Right lobe of liver (tissue), 6 donors: ENCODE data around the gene FLYWCH2. TPM values are rescaled to one million over a fixed set of nuclear protein-coding genes. Genes with fewer than 3 reads are reported as not detected.
A peak's percentile ranks its signal among the peaks of the same experiment; 100 is the strongest.

Experiments
- ATAC-seq, 4 donors: fragments of 200-7000 bp; cut with Tn5 transposase; one replicate each; pipeline ENCODE4 v1.9.1; 2020; ENCODE audit warnings: mild to moderate bottlenecking in 4 of 4, moderate library complexity in 4 of 4
- DNase-seq, 3 donors: peaks; one replicate each; pipeline ENCODE4 v3.0.0-alpha.2; 2020
- H3K27ac ChIP-seq, 3 donors: fragments of 200-600 bp; one replicate each; pipeline ENCODE4 v1.8.0; 2022
- H3K27me3 ChIP-seq, 2 donors: fragments of 200-600 bp; one replicate each; pipeline ENCODE4 v1.8.0; 2022
- H3K36me3 ChIP-seq, 4 donors: fragments of 200-600 bp; sonication (generic) in 1 of 4; one replicate each; pipeline versions ENCODE4 v1.5.1 to v1.8.0; 2017 to 2022; ENCODE audit warnings: control low read depth in 1 of 4
- H3K4me1 ChIP-seq, 4 donors: fragments of 200-600 bp; sonication (generic) in 1 of 4; one replicate each; pipeline versions ENCODE4 v1.5.1 to v1.8.0; 2017 to 2022; ENCODE audit warnings: control low read depth in 1 of 4
- H3K4me3 ChIP-seq, 3 donors: fragments of 200-600 bp; one replicate each; pipeline ENCODE4 v1.8.0; 2022
- H3K9me3 ChIP-seq, 4 donors: fragments of 200-600 bp; sonication (generic) in 1 of 4; one replicate each; pipeline versions ENCODE4 v1.5.1 to v1.8.0; 2017 to 2022; ENCODE audit warnings: control low read depth in 1 of 4
- POLR2A ChIP-seq: fragments of 450-650 bp; IDR thresholded peaks from one replicate; pipeline ENCODE4 v1.6.1; 2017; ENCODE audit warnings: antibody characterized with exemption, mild to moderate bottlenecking
- WGBS: methylation state at CpG from one replicate; pipeline ENCODE4 v1.1.6; 2018; ENCODE audit warnings: low coverage, low lambda C conversion rate; ENCODE audit not compliant: insufficient coverage; ENCODE audit errors: missing lambda C conversion rate; 5-methylcytosine and 5-hydroxymethylcytosine counted together
- intact Hi-C, 2 donors: fragments of 100-400 bp; cut with DNase I; formaldehyde crosslinking; loops; one replicate each; pipeline versions ENCODE4 v1.11.2 to v1.14.1; 2022
- total RNA-seq, 6 experiments: library from RNA; depleted of rRNA in 2 of 6; stranded (reverse); fragments of >200 nt in 2 of 6; fragmentation: NEBNext Ultra II Directional in 3 of 6; extraction: Animal tissue kit (Norgen Biotek cat#: 25700) in 3 of 6; gene quantifications; one replicate each; pipeline versions ENCODE4 v1.1.0 to v1.2.4, GENCODE V29; 2016 to 2023
- TF ChIP-seq, protein P1 (sequence below), 4 donors: fragments of 200-600 bp in 3 of 4; fragments of 450-650 bp in 1 of 4; IDR thresholded peaks; one replicate each; pipeline versions ENCODE4 v1.5.1 to v1.8.0; 2016 to 2022; ENCODE audit warnings: antibody characterized with exemption in 4 of 4, mild to moderate bottlenecking in 2 of 4
- donor health status: DM: no; HTN: yes; CAD: no.
- donor health status: DM: no; HTN: no; CAD: no.
- donor health status: DM: no; HTN: no; CAD: no.
- donor health status: DM: no; HTN: yes; CAD: no.
- donor health status: DM: no; HTN: yes; CAD: no.

FLYWCH2 gene
- total RNA-seq, 6 experiments from 2014 or later, result 3.6 to 18.9 (median 5.6) TPM

DNA sequence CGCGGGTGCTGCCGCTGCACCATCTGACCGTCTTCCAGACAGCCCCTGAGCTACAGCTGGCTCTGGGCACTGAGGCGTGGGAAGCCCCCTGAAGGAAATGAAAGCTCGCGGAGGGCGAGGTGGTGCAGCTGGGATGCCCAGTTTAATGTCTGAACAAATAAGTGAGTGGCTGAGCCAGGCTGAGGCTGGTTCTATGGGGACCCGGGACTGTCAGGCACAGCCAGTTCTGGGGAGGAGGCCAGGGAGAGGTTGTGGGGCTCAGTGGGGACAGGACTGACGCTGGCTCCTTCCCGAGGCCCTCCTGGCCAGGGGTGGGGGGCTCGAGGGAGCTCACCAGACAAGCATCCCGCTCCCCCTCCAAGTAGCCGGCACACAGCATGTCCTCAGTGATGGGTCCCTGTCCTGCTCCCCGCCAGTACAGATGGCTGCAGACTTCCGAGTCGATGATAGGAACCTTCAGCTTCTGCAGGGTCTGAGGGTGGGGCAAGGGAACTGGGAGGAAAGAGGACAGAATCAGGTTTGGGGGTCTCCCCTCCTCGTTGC is 29.4 kb upstream of the FLYWCH2 start:
- TF ChIP-seq, protein P1, sequence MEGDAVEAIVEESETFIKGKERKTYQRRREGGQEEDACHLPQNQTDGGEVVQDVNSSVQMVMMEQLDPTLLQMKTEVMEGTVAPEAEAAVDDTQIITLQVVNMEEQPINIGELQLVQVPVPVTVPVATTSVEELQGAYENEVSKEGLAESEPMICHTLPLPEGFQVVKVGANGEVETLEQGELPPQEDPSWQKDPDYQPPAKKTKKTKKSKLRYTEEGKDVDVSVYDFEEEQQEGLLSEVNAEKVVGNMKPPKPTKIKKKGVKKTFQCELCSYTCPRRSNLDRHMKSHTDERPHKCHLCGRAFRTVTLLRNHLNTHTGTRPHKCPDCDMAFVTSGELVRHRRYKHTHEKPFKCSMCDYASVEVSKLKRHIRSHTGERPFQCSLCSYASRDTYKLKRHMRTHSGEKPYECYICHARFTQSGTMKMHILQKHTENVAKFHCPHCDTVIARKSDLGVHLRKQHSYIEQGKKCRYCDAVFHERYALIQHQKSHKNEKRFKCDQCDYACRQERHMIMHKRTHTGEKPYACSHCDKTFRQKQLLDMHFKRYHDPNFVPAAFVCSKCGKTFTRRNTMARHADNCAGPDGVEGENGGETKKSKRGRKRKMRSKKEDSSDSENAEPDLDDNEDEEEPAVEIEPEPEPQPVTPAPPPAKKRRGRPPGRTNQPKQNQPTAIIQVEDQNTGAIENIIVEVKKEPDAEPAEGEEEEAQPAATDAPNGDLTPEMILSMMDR (IDR thresholded peaks at IDR 0.05), result no peak
- no peak for TF ChIP-seq POLR2A
- DNase-seq, result no peak

DNA sequence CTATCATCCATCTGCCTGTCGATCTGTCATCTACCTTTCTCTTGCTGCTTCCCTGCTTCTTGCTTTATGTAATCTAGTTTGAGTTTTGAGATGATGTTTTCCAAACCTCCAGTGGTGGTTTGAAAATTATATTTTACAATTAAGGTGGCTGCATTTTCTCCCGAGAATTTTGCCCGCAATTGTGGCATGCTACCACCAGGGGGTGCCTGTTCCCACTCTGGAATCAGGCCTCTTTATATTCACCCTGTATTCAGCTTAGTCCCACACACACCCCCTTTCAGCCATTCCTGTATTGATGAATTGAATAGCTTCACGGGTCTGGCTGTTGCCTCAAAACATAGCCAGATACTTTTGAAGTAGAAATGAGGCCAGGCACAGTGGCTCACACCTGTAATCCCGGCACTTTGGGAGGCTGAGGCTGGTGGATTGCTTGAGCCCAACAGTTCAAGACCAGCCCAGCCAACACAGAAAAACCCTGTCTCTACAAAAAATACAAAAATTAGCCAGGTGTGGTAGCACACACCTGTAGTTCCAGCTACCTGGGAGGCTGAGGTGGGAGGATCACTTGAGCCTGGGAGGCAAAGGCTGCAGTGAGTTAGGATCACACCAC is 28.2 kb upstream of the FLYWCH2 start:
- no peak for TF ChIP-seq POLR2A
- TF ChIP-seq, protein P1 (IDR thresholded peaks at IDR 0.05), result peak; percentile 16 to 37 (median 26)
- intact Hi-C loops, result no loop called here
- Histone ChIP-seq H3K27ac (no peak overlapping the region), H3K9me3 (no peaks in the 10 kb centered on the region), H3K36me3 (no peaks in the 10 kb centered on the region), H3K4me1 (no peaks in the 10 kb centered on the region), H3K27me3 (no peaks in the 10 kb centered on the region), H3K4me3 (no peak overlapping the region)
- DNase-seq, result no peak
- ATAC-seq, result no peak
- WGBS, result 49% methylated on average over 5 of the region's 5 CpGs

More for the DNA sequence above, 29.4 kb upstream of the FLYWCH2 start:
- ATAC-seq, result no peak
- no peak overlapping the region for H3K4me3 ChIP-seq
- no peaks in the 10 kb centered on the region for H3K36me3 ChIP-seq
- H3K27me3 ChIP-seq, result no peaks in the 10 kb centered on the region
- H3K9me3 ChIP-seq, result no peaks in the 10 kb centered on the region
- 71% methylated on average over 5 of the region's 18 CpGs for WGBS
- intact Hi-C loops, result no loop called here
- H3K4me1 ChIP-seq, result no peaks in the 10 kb centered on the region
- H3K27ac ChIP-seq, result no peak overlapping the region

DNA sequence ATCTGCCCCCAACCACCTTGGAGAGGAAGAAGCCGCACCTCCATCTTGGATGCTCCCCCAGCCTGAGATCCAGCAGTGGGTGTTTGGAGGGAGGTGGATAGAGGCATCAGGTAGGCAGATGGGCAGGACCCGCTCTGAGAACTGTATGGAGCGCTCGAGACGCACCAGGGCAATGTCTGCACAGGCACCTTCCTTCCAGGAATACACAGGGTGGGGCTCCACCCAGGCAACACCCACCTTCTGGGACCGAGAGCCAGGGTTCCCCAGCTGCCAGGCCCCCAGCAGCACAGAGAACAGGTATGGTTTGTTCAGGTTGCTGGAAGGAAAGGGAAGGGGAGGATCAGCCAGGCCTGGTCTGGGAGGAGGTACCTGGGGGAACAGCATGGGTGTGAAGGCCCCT is 27.5 kb upstream of the FLYWCH2 start:
- H3K27me3 ChIP-seq, result no peaks in the 10 kb centered on the region
- no peak for ATAC-seq
- H3K27ac ChIP-seq, result no peak overlapping the region
- DNase-seq, result no peak
- intact Hi-C loops, result no loop called here
- H3K4me1 ChIP-seq, result no peaks in the 10 kb centered on the region
- H3K9me3 ChIP-seq, result no peaks in the 10 kb centered on the region
- WGBS, result 90% methylated on average over 2 of the region's 6 CpGs
- no peaks in the 10 kb centered on the region for H3K36me3 ChIP-seq
- TF ChIP-seq, protein P1 (IDR thresholded peaks at IDR 0.05), result no peak
- no peak for TF ChIP-seq POLR2A
- no peak overlapping the region for H3K4me3 ChIP-seq

GRCh38 chr16:2856061-2856670 is 26.8 kb upstream of the FLYWCH2 start:
- H3K4me3 ChIP-seq, result no peak overlapping the region
- H3K36me3 ChIP-seq, result no peaks in the 10 kb centered on the region
- intact Hi-C loops, result no loop called here
- ATAC-seq (no peak), DNase-seq (no peak)
- TF ChIP-seq, protein P1 (IDR thresholded peaks at IDR 0.05), result no peak
- TF ChIP-seq POLR2A, result no peak
- no peaks in the 10 kb centered on the region for H3K9me3 ChIP-seq
- H3K27ac ChIP-seq, result no peak overlapping the region
- no peaks in the 10 kb centered on the region for H3K4me1 ChIP-seq
- H3K27me3 ChIP-seq, result no peaks in the 10 kb centered on the region
- 74% methylated on average over 6 of the region's 14 CpGs for WGBS
